Spleen (tissue), 11 donors: ENCODE measurements around the gene FGR. TPM values are rescaled to one million over a fixed set of nuclear protein-coding genes. Genes with fewer than 3 reads are reported as not detected.

ENCODE experiments used
- DNase-seq: peaks from one replicate; pipeline ENCODE4 v3.0.0-alpha.2; 2020
- H3K27ac ChIP-seq, 8 donors: fragments of 200-600 bp; sonication (generic) in 7 of 8; 1 replicate in 4 of 8; 2 replicates in 4 of 8; pipeline versions ENCODE4 v1.5.0 to v1.8.0; 2016 to 2021; ENCODE audit warnings: inconsistent platforms in 4 of 8, mild to moderate bottlenecking in 4 of 8, moderate library complexity in 1 of 8
- H3K27me3 ChIP-seq, 7 donors: fragments of 200-600 bp; sonication (generic) in 6 of 7; replicated peaks in 1 of 7; 1 replicate in 4 of 7; 2 replicates in 3 of 7; pipeline versions ENCODE4 v1.5.0 to v1.8.0; 2016 to 2021; ENCODE audit warnings: inconsistent platforms in 3 of 7, mild to moderate bottlenecking in 1 of 7
- H3K36me3 ChIP-seq, 6 donors: fragments of 200-600 bp; sonication (generic) in 5 of 6; 1 replicate in 4 of 6; 2 replicates in 2 of 6; pipeline versions ENCODE4 v1.5.0 to v1.8.0; 2016 to 2021; ENCODE audit warnings: inconsistent platforms in 2 of 6
- H3K4me1 ChIP-seq, 6 donors: fragments of 200-600 bp; sonication (generic) in 5 of 6; 1 replicate in 3 of 6; 2 replicates in 3 of 6; pipeline versions ENCODE4 v1.5.0 to v1.8.0; 2016 to 2021; ENCODE audit warnings: inconsistent platforms in 3 of 6
- H3K4me3 ChIP-seq, 8 donors: fragments of 200-600 bp; sonication (generic) in 7 of 8; 1 replicate in 4 of 8; 2 replicates in 4 of 8; pipeline versions ENCODE4 v1.5.0 to v1.8.0; 2016 to 2021; ENCODE audit warnings: inconsistent platforms in 4 of 8, mild to moderate bottlenecking in 4 of 8, moderate library complexity in 2 of 8
- H3K9me3 ChIP-seq, 8 donors: fragments of 200-600 bp; sonication (generic) in 7 of 8; 1 replicate in 4 of 8; 2 replicates in 4 of 8; pipeline versions ENCODE4 v1.5.0 to v1.8.0; 2016 to 2021; ENCODE audit warnings: inconsistent platforms in 4 of 8
- CTCF ChIP-seq, 11 experiments: fragments of 200-600 bp in 7 of 11; fragments of 450-650 bp in 4 of 11; sonication (generic) in 4 of 11; IDR thresholded peaks in 8 of 11; conservative IDR thresholded peaks in 3 of 11; 1 replicate in 7 of 11; 2 replicates in 4 of 11; pipeline versions ENCODE4 v1.4.0 to v1.8.0; 2016 to 2021; ENCODE audit warnings: antibody characterized with exemption in 11 of 11, inconsistent platforms in 4 of 11, mild to moderate bottlenecking in 1 of 11
- POLR2A ChIP-seq, 3 donors: fragments of 450-650 bp; IDR thresholded peaks; one replicate each; pipeline ENCODE4 v1.5.1; 2017; ENCODE audit warnings: antibody characterized with exemption in 3 of 3, mild to moderate bottlenecking in 1 of 3
- POLR2AphosphoS5 ChIP-seq, 3 donors: sonication (generic); formaldehyde crosslinking; IDR thresholded peaks; one replicate each; pipeline ENCODE4 v1.5.1; 2017; ENCODE audit warnings: antibody characterized with exemption in 3 of 3
- WGBS, 5 donors: extraction: QIAGEN DNeasy Blood & Tissue Kit in 3 of 5; methylation state at CpG; one replicate each; pipeline versions ENCODE4 v1.1.5 to v1.1.7; 2013 to 2018; 5-methylcytosine and 5-hydroxymethylcytosine counted together
- intact Hi-C: fragments of 100-400 bp; cut with DNase I; formaldehyde crosslinking; loops from one replicate; pipeline ENCODE4 v1.15.0; 2023; ENCODE audit warnings: low total_unique reads
- polyA plus RNA-seq, 3 donors: library from polyadenylated mRNA; stranded (reverse); fragments of 200-250 nt; gene quantifications; one replicate each; pipeline ENCODE4 v1.2.1, GENCODE V29; 2013
- total RNA-seq, 7 donors: library from RNA; depleted of rRNA in 3 of 7; stranded (reverse); fragments of >200 nt in 3 of 7; fragmentation: NEBNext Ultra II Directional in 4 of 7; extraction: Animal tissue kit (Norgen Biotek cat#: 25700) in 4 of 7; gene quantifications; one replicate each; pipeline versions ENCODE4 v1.1.0 to v1.2.1, GENCODE V29; 2016 to 2021
- donor health status: healthy with polysubstance abuse.
- donor health status: DM: no; HTN: no; CAD: no; lungs with moderate emphysema.
- donor health status: DM: no; HTN: no; CAD: no.
- donor health status: Bipolar disorder and iron deficiency.
- donor health status: healthy.
- donor health status: DM: no; HTN: no; CAD: no.
- donor health status: DM: yes; HTN: yes; CAD: no.

The FGR gene
- total and polyA plus RNA-seq, 10 donors = 44.7 to 249 (median 121) TPM

- Histone ChIP-seq H3K27ac (peak overlapping the region in 5 of 8 donors; percentile 62 to 96 (median 91)), H3K36me3 (peaks cover 0 to 27% (median 0%) of the 10 kb centered on the region in 6 donors), H3K4me1 (peaks cover 57 to 100% (median 88%) of the 10 kb centered on the region in 6 donors), H3K27me3 (no peaks in the 10 kb centered on the region), H3K4me3 (no peak overlapping the region), H3K9me3 (no peaks in the 10 kb centered on the region)
- intact Hi-C loops = no loop called here
- no peak for DNase-seq
- TF ChIP-seq POLR2A (IDR thresholded peaks at IDR 0.05) (no peak), CTCF (IDR thresholded peaks at IDR 0.05 in 8 of 11, conservative IDR thresholded peaks at IDR 0.05 in 3 of 11) (no peak), POLR2AphosphoS5 (IDR thresholded peaks at IDR 0.05) (no peak)
- WGBS, 5 donors = 80 to 85% (median 84%) methylated on average over 16 to 22 of the region's 22 CpGs
Measured at GRCh38 chr1:27592232-27592930, 42.6 kb downstream of the FGR start.

- H3K27me3 ChIP-seq = no peaks in the 10 kb centered on the region
- H3K36me3 ChIP-seq = peaks cover 0 to 27% (median 0%) of the 10 kb centered on the region in 6 donors
- 47 to 82% (median 56%) methylated on average over 4 of the region's 4 CpGs for whole genome bisulfite sequencing, 5 donors
- no peak for TF ChIP-seq CTCF (IDR thresholded peaks at IDR 0.05 in 8 of 11, conservative IDR thresholded peaks at IDR 0.05 in 3 of 11)
- TF ChIP-seq POLR2AphosphoS5 (IDR thresholded peaks at IDR 0.05) = no peak
- TF ChIP-seq POLR2A (IDR thresholded peaks at IDR 0.05) = no peak
- H3K4me1 ChIP-seq = peaks cover 49 to 100% (median 86%) of the 10 kb centered on the region in 6 donors
- no peak for DNase-seq
- intact Hi-C loops = no loop called here
- H3K4me3 ChIP-seq = no peak overlapping the region
- H3K27ac ChIP-seq = peak overlapping the region in 5 of 8 donors; percentile 62 to 96 (median 91)
- H3K9me3 ChIP-seq = no peaks in the 10 kb centered on the region
Measured at GRCh38 chr1:27591622-27592021, 43.4 kb downstream of the FGR start.

GRCh38 chr1:27590917-27591508 is 44.0 kb downstream of the FGR start:
- no peak overlapping the region for H3K4me3 ChIP-seq
- H3K27ac ChIP-seq = peak overlapping the region in 6 of 8 donors; percentile 62 to 96 (median 90)
- H3K27me3 ChIP-seq = no peaks in the 10 kb centered on the region
- no peak for DNase-seq
- no peaks in the 10 kb centered on the region for H3K9me3 ChIP-seq
- 57 to 68% (median 62%) methylated on average over 5 of the region's 5 CpGs for WGBS, 5 donors
- peaks cover 0 to 27% (median 0%) of the 10 kb centered on the region in 6 donors for H3K36me3 ChIP-seq
- no peak for TF ChIP-seq POLR2A (IDR thresholded peaks at IDR 0.05)
- no peak for TF ChIP-seq CTCF (IDR thresholded peaks at IDR 0.05 in 8 of 11, conservative IDR thresholded peaks at IDR 0.05 in 3 of 11)
- peak in 1 of 3 donors; percentile 35 for TF ChIP-seq POLR2AphosphoS5 (IDR thresholded peaks at IDR 0.05)
- H3K4me1 ChIP-seq = peaks cover 43 to 100% (median 85%) of the 10 kb centered on the region in 6 donors
- intact Hi-C loops = no loop called here

- no peak for DNase-seq
- H3K27ac ChIP-seq = peak overlapping the region in 7 of 8 donors; percentile 70 to 96 (median 90)
- intact Hi-C loops = no loop called here
- H3K4me1 ChIP-seq = peaks cover 36 to 100% (median 81%) of the 10 kb centered on the region in 6 donors
- peaks cover 0 to 27% (median 0%) of the 10 kb centered on the region in 6 donors for H3K36me3 ChIP-seq
- no peak overlapping the region for H3K4me3 ChIP-seq
- TF ChIP-seq POLR2A (IDR thresholded peaks at IDR 0.05) = no peak
- peak in 2 of 3 donors; percentile 51 to 58 for TF ChIP-seq POLR2AphosphoS5 (IDR thresholded peaks at IDR 0.05)
- 45 to 62% (median 61%) methylated on average over 9 to 13 of the region's 13 CpGs for WGBS, 5 donors
- H3K9me3 ChIP-seq = no peaks in the 10 kb centered on the region
- H3K27me3 ChIP-seq = no peaks in the 10 kb centered on the region
Measured at GRCh38 chr1:27589841-27590426, 45.1 kb downstream of the FGR start.
